Naive thymus-derived CD4-positive, alpha-beta T cell (primary cell): ENCODE measurements around the gene NPY1R. TPM values are rescaled to one million over a fixed set of nuclear protein-coding genes. Genes with fewer than 3 reads are reported as not detected.

Experiments
- ATAC-seq: fragments of 150-1000 bp; cut with Tn5 transposase; 2 replicates; pipeline ENCODE4 v1.10.0; 2021; ENCODE audit warnings: mild to moderate bottlenecking, moderate library complexity
- CTCF ChIA-PET: fragments of 350-600 bp; sonication (Branson Sonifier 250); formaldehyde crosslinking; loops from one replicate; lab custom pipeline; 2021; ENCODE audit warnings: antibody characterized with exemption; lab: Charles Lee
- POLR2A ChIA-PET: fragments of 350-600 bp; sonication (Branson Sonifier 250); formaldehyde crosslinking; loops from one replicate; lab custom pipeline; 2021; ENCODE audit warnings: antibody characterized with exemption, inconsistent platforms; lab: Charles Lee
- DNase-seq, 9 donors: peaks; one replicate each; pipeline versions ENCODE4 v3.0.0 to v3.0.0-alpha.2; 2020 to 2022; ENCODE audit warnings: mixed read lengths in 1 of 9
- H3K27ac ChIP-seq: one replicate; pipeline ENCODE4 v1.7.0; 2013; ENCODE audit warnings: mild to moderate bottlenecking, low read depth, low read length, moderate library complexity
- H3K27me3 ChIP-seq, 2 donors: one replicate each; pipeline ENCODE4 v1.7.0; 2013; ENCODE audit warnings: low read length in 2 of 2, mild to moderate bottlenecking in 2 of 2, moderate library complexity in 2 of 2; ENCODE audit not compliant: control insufficient read depth in 2 of 2, insufficient read depth in 2 of 2
- H3K36me3 ChIP-seq, 3 experiments: 1 replicate in 2 of 3; 2 replicates in 1 of 3; pipeline ENCODE4 v1.7.0; 2013; ENCODE audit warnings: low read length in 3 of 3, mild to moderate bottlenecking in 3 of 3, moderate library complexity in 1 of 3; ENCODE audit not compliant: insufficient read depth in 3 of 3, control insufficient read depth in 2 of 3
- H3K4me1 ChIP-seq, 2 donors: one replicate each; pipeline ENCODE4 v1.7.0; 2013; ENCODE audit warnings: low read length in 2 of 2, mild to moderate bottlenecking in 2 of 2, moderate library complexity in 1 of 2; ENCODE audit not compliant: control insufficient read depth in 2 of 2, insufficient read depth in 2 of 2
- H3K4me3 ChIP-seq: 2 replicates; pipeline ENCODE4 v1.7.0; 2013; ENCODE audit warnings: mild to moderate bottlenecking, low read length
- H3K9me3 ChIP-seq, 3 experiments: 1 replicate in 2 of 3; 2 replicates in 1 of 3; pipeline ENCODE4 v1.7.0; 2013; ENCODE audit warnings: low read length in 3 of 3; ENCODE audit not compliant: control insufficient read depth in 2 of 3
- H3K27ac Mint-ChIP-seq, 9 donors: one replicate each; pipeline ENCODE4 v1.8.0; 2020 to 2022; ENCODE audit warnings: mixed read lengths in 9 of 9, mild to moderate bottlenecking in 8 of 9, moderate library complexity in 5 of 9, inconsistent platforms in 2 of 9
- H3K27me3 Mint-ChIP-seq, 5 donors: one replicate each; pipeline ENCODE4 v1.8.0; 2021 to 2022; ENCODE audit warnings: mixed read lengths in 5 of 5, mild to moderate bottlenecking in 1 of 5
- H3K36me3 Mint-ChIP-seq, 5 donors: one replicate each; pipeline ENCODE4 v1.8.0; 2020 to 2022; ENCODE audit warnings: mixed read lengths in 5 of 5, mild to moderate bottlenecking in 3 of 5, inconsistent platforms in 1 of 5
- H3K4me1 Mint-ChIP-seq, 7 donors: one replicate each; pipeline ENCODE4 v1.8.0; 2020 to 2022; ENCODE audit warnings: mixed read lengths in 7 of 7, mild to moderate bottlenecking in 3 of 7, inconsistent platforms in 1 of 7
- H3K4me3 Mint-ChIP-seq, 10 donors: one replicate each; pipeline ENCODE4 v1.8.0; 2020 to 2022; ENCODE audit warnings: mild to moderate bottlenecking in 10 of 10, mixed read lengths in 10 of 10, moderate library complexity in 6 of 10, inconsistent platforms in 2 of 10
- H3K9me3 Mint-ChIP-seq, 11 donors: one replicate each; pipeline ENCODE4 v1.8.0; 2020 to 2022; ENCODE audit warnings: mixed read lengths in 11 of 11, mild to moderate bottlenecking in 4 of 11, inconsistent platforms in 1 of 11, moderate library complexity in 1 of 11
- intact Hi-C, 2 donors: fragments of 100-400 bp; cut with micrococcal nuclease; formaldehyde crosslinking; loops; one replicate each; pipeline ENCODE4 v1.15.1; 2023
- polyA plus RNA-seq, 2 donors: library from polyadenylated mRNA; unstranded; fragments of 300-500 nt; fragmentation: Illumina TruSeq; gene quantifications; one replicate each; pipeline ENCODE4 v1.2.3, GENCODE V29; 2021
- total RNA-seq, 6 experiments: library from RNA in 5 of 6; stranded (reverse) in 5 of 6; gene quantifications; 1 replicate in 5 of 6; 2 replicates in 1 of 6; pipeline ENCODE4 v1.2.3 and lab custom pipeline; 2021 to 2026

NPY1R gene
- not detected for total RNA-seq
- polyA plus RNA-seq = not detected
- not detected for total RNA-seq (lab: John Stamatoyannopoulos, UW)

DNA sequence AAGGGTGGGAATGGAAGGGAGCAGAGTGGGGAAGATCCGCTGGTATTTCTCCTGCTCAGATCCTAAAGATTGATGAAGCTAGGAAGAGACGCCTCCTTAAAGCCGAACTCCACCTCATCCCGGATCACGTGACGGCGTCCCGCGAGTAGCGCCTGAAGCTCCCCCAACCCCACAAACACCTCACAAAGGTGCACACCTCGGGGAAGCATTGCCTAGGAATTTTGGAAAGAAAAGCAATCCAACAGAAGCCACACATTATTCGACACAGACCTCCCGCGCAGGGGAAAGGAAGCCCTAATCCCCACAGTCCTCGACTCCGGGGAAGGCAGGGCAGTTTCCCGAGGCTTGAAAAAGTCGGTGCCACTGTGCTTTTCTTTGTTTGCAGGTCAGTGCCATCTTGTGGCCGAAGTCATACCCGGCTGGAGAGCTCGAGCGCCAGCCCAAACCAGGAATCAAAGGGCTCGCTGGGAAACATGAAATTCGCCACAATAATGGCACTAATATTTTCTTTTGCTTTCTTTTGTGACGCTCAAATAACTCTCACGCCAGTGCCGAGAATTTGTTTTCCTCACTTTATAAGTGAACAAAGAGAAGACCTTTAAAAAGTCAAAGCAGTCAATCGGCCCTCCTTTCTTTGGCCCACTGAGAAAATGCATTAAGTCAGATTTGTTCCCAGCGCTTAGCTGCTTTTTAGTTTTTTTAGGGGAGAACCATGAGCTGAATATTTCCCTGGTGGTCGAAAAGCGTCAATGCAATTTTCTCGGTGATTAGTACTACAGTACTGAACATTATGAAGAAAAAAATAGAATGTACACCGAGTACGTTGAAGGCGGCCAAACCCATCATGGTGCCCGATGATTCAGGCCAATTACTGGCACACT is at the start of gene NPY1R:
TSS of gene NPY1R (minus strand) at position 71 of the 881 bp plus-strand sequence. CDS start 6,042 bp downstream, outside the sequence.
- Histone ChIP-seq H3K9me3 (no peaks in the 10 kb centered on the region), H3K27me3 (peaks cover 0 to 5% of the 10 kb centered on the region in 2 donors), H3K36me3 (no peaks in the 10 kb centered on the region), H3K4me3 (peak within 1 kb of the TSS; percentile 30), H3K27ac (no peak within 1 kb of the TSS), H3K4me1 (peaks cover 5 to 6% of the 10 kb centered on the region in 2 donors)
- Mint-ChIP-seq H3K27ac (no peak within 1 kb of the TSS), H3K4me3 (peak within 1 kb of the TSS; percentile 34 to 76 (median 66)), H3K9me3 (peaks cover 0 to 2% (median 0%) of the 10 kb centered on the region in 11 donors), H3K36me3 (peaks cover 0 to 4% (median 0%) of the 10 kb centered on the region in 5 donors), H3K27me3 (peaks cover 56 to 71% (median 68%) of the 10 kb centered on the region in 5 donors), H3K4me1 (peaks cover 5 to 18% (median 16%) of the 10 kb centered on the region in 7 donors)
- intact Hi-C loops = loop anchor here (1.0 to 10.0 kb wide), 4 partner anchors 212 to 836 kb away; no protein-coding TSS in a partner anchor
- ATAC-seq = no peak
- ChIA-PET POLR2A (no interaction called here), CTCF (no interaction called here)
- peak in 4 of 9 donors; percentile 5 to 27 (median 11) for DNase-seq

DNA sequence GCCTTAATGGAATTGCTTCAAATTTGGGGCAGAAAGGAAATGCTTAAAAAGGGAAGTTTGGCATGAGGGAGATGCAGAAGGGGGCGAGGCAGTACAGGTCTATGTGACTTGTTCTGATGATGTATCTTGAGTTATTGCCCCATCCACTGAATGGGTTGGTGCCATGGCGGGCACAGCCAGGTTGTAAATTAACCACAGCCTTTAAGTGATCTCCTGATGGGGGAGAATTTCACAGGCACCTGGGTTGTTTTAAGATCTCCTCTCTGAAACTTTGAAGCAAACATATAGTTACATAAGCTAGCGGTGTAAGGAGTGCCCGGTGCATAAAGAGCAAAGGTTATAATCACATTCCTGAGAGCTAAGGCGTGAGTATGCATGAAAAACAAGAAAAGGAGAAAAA is 48.3 kb upstream of the NPY1R start:
- ATAC-seq (no peak), DNase-seq (no peak)
- intact Hi-C loops = no loop called here
- peaks cover 0 to 18% (median 11%) of the 10 kb centered on the region in 5 donors for H3K27me3 Mint-ChIP-seq
- Histone ChIP-seq H3K27me3 (peaks cover 0 to 4% of the 10 kb centered on the region in 2 donors), H3K4me3 (no peak overlapping the region), H3K27ac (no peak overlapping the region), H3K9me3 (no peaks in the 10 kb centered on the region), H3K36me3 (no peaks in the 10 kb centered on the region), H3K4me1 (no peaks in the 10 kb centered on the region)
- H3K36me3 Mint-ChIP-seq = no peaks in the 10 kb centered on the region
- H3K4me3 Mint-ChIP-seq = no peak overlapping the region
- H3K4me1 Mint-ChIP-seq = no peaks in the 10 kb centered on the region
- H3K9me3 Mint-ChIP-seq = peaks cover 0 to 4% (median 0%) of the 10 kb centered on the region in 11 donors
- ChIA-PET CTCF (no interaction called here), POLR2A (no interaction called here)
- H3K27ac Mint-ChIP-seq = no peak overlapping the region

DNA sequence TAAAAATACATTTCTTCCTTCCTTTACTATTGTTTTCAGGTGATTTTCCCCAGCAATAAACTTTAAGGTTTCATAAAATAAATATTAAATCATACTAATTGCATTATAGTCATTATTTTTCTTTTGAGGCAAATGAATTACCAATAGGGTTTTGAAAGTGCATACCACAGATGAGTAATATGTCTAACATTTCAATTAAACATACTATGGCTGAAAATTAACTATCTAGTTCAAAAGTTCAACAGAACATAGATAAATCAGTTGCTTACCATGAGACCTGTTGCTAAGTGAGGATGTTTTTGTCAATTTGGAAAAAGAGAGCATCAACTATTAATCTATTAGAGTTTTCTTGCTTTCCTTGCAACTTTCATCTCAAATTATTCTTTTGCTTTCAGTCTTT is 46.3 kb upstream of the NPY1R start:
- Mint-ChIP-seq H3K36me3 (no peaks in the 10 kb centered on the region), H3K27me3 (peaks cover 0 to 17% (median 11%) of the 10 kb centered on the region in 5 donors), H3K4me1 (no peaks in the 10 kb centered on the region), H3K27ac (no peak overlapping the region), H3K9me3 (peaks cover 0 to 4% (median 0%) of the 10 kb centered on the region in 11 donors), H3K4me3 (no peak overlapping the region)
- DNase-seq = no peak
- H3K4me1 ChIP-seq = no peaks in the 10 kb centered on the region
- ATAC-seq = no peak
- H3K9me3 ChIP-seq = no peaks in the 10 kb centered on the region
- ChIA-PET CTCF (no interaction called here), POLR2A (no interaction called here)
- H3K36me3 ChIP-seq = no peaks in the 10 kb centered on the region
- no peak overlapping the region for H3K4me3 ChIP-seq
- intact Hi-C loops = no loop called here
- H3K27me3 ChIP-seq = no peaks in the 10 kb centered on the region
- no peak overlapping the region for H3K27ac ChIP-seq

DNA sequence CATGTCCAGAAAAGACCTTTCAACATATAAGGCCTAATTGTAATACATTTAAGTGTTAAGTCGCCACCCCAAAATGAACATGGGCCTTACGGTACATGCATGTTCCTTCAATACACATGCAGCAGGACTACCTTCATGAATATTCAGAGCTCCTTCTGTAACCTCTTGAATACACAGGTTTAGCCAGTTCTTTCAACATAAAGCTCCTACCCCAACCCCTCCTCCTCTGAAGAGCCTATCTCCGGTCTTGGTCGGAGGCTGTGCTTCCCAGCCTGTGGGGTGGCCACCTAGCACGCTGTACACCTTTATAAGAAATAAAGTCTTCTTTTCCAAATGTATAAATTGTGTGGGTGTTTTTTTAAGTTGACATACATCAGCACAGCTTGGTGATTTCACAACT is 39.6 kb upstream of the NPY1R start:
- no peak overlapping the region for H3K4me3 ChIP-seq
- Mint-ChIP-seq H3K9me3 (peaks cover 0 to 2% (median 0%) of the 10 kb centered on the region in 11 donors), H3K27ac (no peak overlapping the region), H3K36me3 (no peaks in the 10 kb centered on the region), H3K27me3 (peaks cover 3 to 15% (median 4%) of the 10 kb centered on the region in 5 donors), H3K4me1 (no peaks in the 10 kb centered on the region), H3K4me3 (no peak overlapping the region)
- intact Hi-C loops = no loop called here
- H3K36me3 ChIP-seq = no peaks in the 10 kb centered on the region
- H3K27me3 ChIP-seq = no peaks in the 10 kb centered on the region
- no peak for DNase-seq
- no peak overlapping the region for H3K27ac ChIP-seq
- CTCF ChIA-PET = no interaction called here
- H3K9me3 ChIP-seq = no peaks in the 10 kb centered on the region
- ATAC-seq = no peak
- no peaks in the 10 kb centered on the region for H3K4me1 ChIP-seq
- POLR2A ChIA-PET = no interaction called here

DNA sequence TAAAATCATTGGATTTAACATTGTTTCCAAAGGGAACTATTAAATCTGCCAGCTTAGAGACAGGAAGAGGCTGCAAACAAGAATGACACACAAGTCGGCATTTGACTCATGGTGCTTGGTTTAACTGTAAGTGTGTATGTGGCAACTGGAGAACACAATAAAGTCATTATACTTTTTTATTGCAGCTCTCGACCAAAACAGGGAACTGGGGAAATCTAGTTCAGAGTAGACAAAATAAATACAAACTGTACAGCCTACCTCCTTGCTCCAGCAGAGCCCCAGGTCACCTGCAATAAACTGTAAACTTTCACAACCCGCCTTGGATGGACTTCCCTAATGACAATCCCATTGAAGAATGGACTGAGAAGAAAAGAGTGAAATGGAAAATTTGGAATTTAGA is 35.3 kb upstream of the NPY1R start:
- H3K27ac Mint-ChIP-seq = no peak overlapping the region
- H3K27me3 Mint-ChIP-seq = peaks cover 3 to 27% (median 22%) of the 10 kb centered on the region in 5 donors
- no peaks in the 10 kb centered on the region for H3K36me3 Mint-ChIP-seq
- Histone ChIP-seq H3K4me3 (no peak overlapping the region), H3K27ac (no peak overlapping the region), H3K36me3 (no peaks in the 10 kb centered on the region), H3K4me1 (no peaks in the 10 kb centered on the region), H3K9me3 (no peaks in the 10 kb centered on the region), H3K27me3 (no peaks in the 10 kb centered on the region)
- peaks cover 0 to 4% (median 0%) of the 10 kb centered on the region in 11 donors for H3K9me3 Mint-ChIP-seq
- ChIA-PET POLR2A (no interaction called here), CTCF (no interaction called here)
- H3K4me1 Mint-ChIP-seq = no peaks in the 10 kb centered on the region
- intact Hi-C loops = no loop called here
- no peak for DNase-seq
- no peak overlapping the region for H3K4me3 Mint-ChIP-seq
- ATAC-seq = no peak

DNA sequence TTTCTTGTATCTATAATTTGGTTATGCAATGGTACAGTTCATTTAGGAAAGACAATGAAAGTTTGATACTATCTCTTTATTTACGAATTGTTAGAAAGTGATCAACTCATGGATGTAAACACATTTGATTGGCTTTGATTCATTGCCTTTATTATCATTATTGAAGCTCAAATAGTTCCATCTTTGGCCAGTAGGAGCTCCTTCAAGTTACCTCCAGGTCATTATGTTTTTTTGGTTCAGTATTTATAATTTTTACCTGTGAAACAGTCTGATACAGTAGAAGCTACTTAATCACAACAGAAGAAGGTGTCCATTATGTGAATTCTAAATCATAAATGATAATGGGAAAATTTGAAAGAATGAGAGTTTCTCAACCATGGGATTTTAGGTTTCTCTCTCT is 23.7 kb upstream of the NPY1R start:
- Mint-ChIP-seq H3K4me3 (no peak overlapping the region), H3K9me3 (no peaks in the 10 kb centered on the region), H3K27me3 (peaks cover 0 to 14% (median 5%) of the 10 kb centered on the region in 5 donors), H3K4me1 (peaks cover 0 to 2% (median 0%) of the 10 kb centered on the region in 7 donors), H3K27ac (no peak overlapping the region), H3K36me3 (no peaks in the 10 kb centered on the region)
- no peak for DNase-seq
- Histone ChIP-seq H3K4me1 (no peaks in the 10 kb centered on the region), H3K4me3 (no peak overlapping the region), H3K27me3 (no peaks in the 10 kb centered on the region), H3K9me3 (no peaks in the 10 kb centered on the region), H3K27ac (no peak overlapping the region), H3K36me3 (no peaks in the 10 kb centered on the region)
- intact Hi-C loops = no loop called here
- ATAC-seq = no peak
- POLR2A ChIA-PET = no interaction called here
- CTCF ChIA-PET = no interaction called here
